Esophagus muscularis mucosa (tissue), 4 donors: Measurements from ENCODE around the gene PTPN1.

Experiments used
- CTCF ChIP-seq, 3 experiments: fragments of 200-600 bp in 2 of 3; fragments of 450-650 bp in 1 of 3; sonication (generic) in 2 of 3; IDR thresholded peaks; one replicate each; pipeline ENCODE4 v1.5.1; 2017 to 2019; ENCODE audit warnings: antibody characterized with exemption in 3 of 3, mild to moderate bottlenecking in 2 of 3, moderate library complexity in 1 of 3
- EP300 ChIP-seq: sonication (generic); formaldehyde crosslinking; IDR thresholded peaks from one replicate; pipeline ENCODE4 v1.6.1; 2017; ENCODE audit warnings: antibody characterized with exemption
- POLR2A ChIP-seq: fragments of 450-650 bp; IDR thresholded peaks from one replicate; pipeline ENCODE4 v1.6.1; 2017; ENCODE audit warnings: antibody characterized with exemption, moderate library complexity, mild to moderate bottlenecking, low read depth
- POLR2AphosphoS5 ChIP-seq, 2 donors: sonication (generic); formaldehyde crosslinking; IDR thresholded peaks; one replicate each; pipeline ENCODE4 v1.6.1; 2017; ENCODE audit warnings: antibody characterized with exemption in 2 of 2

GRCh38 chr20:50590348-50590664, 80.1 kb downstream of the PTPN1 start:
- TF ChIP-seq POLR2A (no peak), CTCF (IDR thresholded peaks at IDR 0.05) (no peak), EP300 (no peak), POLR2AphosphoS5 (IDR thresholded peaks at IDR 0.05) (peak in 1 of 2 donors; percentile 12)
